OCI-LY7 (cell line): ENCODE results near the gene GRAMD2B. TPM values are rescaled to one million over a fixed set of nuclear protein-coding genes. Genes with fewer than 3 reads are reported as not detected.
A peak's percentile ranks its signal among the peaks of the same experiment; 100 is the strongest.

Source experiments
- Bru-seq: library from RNA; stranded (reverse); fragments of 400-500 nt; gene quantifications from one replicate; lab custom pipeline; 2021; lab: Mats Ljungman, UMichigan
- BruChase-seq, 2 experiments: library from RNA; stranded (reverse); fragments of 400-500 nt; gene quantifications; one replicate each; lab custom pipeline; 2021; lab: Mats Ljungman, UMichigan
- BruUV-seq: library from RNA; stranded (reverse); fragments of 400-500 nt; replicated peaks from 2 replicates; lab custom pipeline; 2021; lab: Mats Ljungman, UMichigan
- CTCF ChIA-PET: fragments of 300-600 bp; sonication (Branson Sonifier 250); formaldehyde crosslinking; loops from one replicate; lab custom pipeline; 2022; ENCODE audit warnings: antibody characterized with exemption; ENCODE audit not compliant: unreplicated experiment; lab: Charles Lee
- POLR2A ChIA-PET: fragments of 300-600 bp; sonication (Branson Sonifier 250); formaldehyde crosslinking; loops from one replicate; lab custom pipeline; 2022; ENCODE audit warnings: antibody characterized with exemption; lab: Charles Lee
- DNase-seq: peaks from one replicate; pipeline ENCODE4 v3.0.0-alpha.2; 2015; ENCODE audit warnings: low spot score
- H2AFZ ChIP-seq: fragments of 200-600 bp; sonication (generic), shearing (Covaris generic); 2 replicates; pipeline ENCODE4 v1.6.1; 2014; ENCODE audit warnings: mild to moderate bottlenecking, antibody characterized with exemption, low read length, moderate library complexity
- H3K27ac ChIP-seq: fragments of 200-600 bp; sonication (generic); 2 replicates; pipeline ENCODE4 v1.5.1; 2014; ENCODE audit warnings: mixed run types, low read depth, mild to moderate bottlenecking, moderate library complexity, low read length, inconsistent platforms; ENCODE audit not compliant: poor library complexity, severe bottlenecking
- H3K36me3 ChIP-seq: fragments of 200-600 bp; sonication (generic); 2 replicates; pipeline ENCODE4 v1.6.1; 2014; ENCODE audit warnings: mild to moderate bottlenecking, antibody characterized with exemption, low read length, moderate library complexity, mixed read lengths; ENCODE audit not compliant: insufficient read depth
- H3K4me1 ChIP-seq: fragments of 200-600 bp; sonication (generic); 2 replicates; pipeline ENCODE4 v1.5.1; 2014; ENCODE audit warnings: mild to moderate bottlenecking, low read length; ENCODE audit not compliant: insufficient read depth, poor library complexity, severe bottlenecking
- H3K4me2 ChIP-seq: fragments of 200-600 bp; sonication (generic); 2 replicates; pipeline ENCODE4 v1.6.1; 2014; ENCODE audit warnings: mild to moderate bottlenecking, low read length
- H3K4me3 ChIP-seq: fragments of 200-600 bp; sonication (generic); 2 replicates; pipeline ENCODE4 v1.5.1; 2014; ENCODE audit warnings: mild to moderate bottlenecking, low read depth, low read length; ENCODE audit not compliant: poor library complexity, severe bottlenecking
- H3K79me2 ChIP-seq: fragments of 200-600 bp; sonication (generic); 2 replicates; pipeline ENCODE4 v1.6.1; 2016; ENCODE audit warnings: low read depth, mild to moderate bottlenecking, low read length, moderate library complexity, mixed read lengths; ENCODE audit not compliant: insufficient read depth
- H3K9me2 ChIP-seq: fragments of 200-600 bp; sonication (generic); 2 replicates; pipeline ENCODE4 v1.6.1; 2016; ENCODE audit warnings: mild to moderate bottlenecking, low read length, mixed read lengths; ENCODE audit not compliant: insufficient read depth
- H3K9me3 ChIP-seq: fragments of 200-600 bp; sonication (generic); 2 replicates; pipeline ENCODE4 v1.6.1; 2014; ENCODE audit warnings: mild to moderate bottlenecking, mixed run types, low read length, mixed read lengths
- H4K20me1 ChIP-seq: fragments of 200-600 bp; sonication (generic); 2 replicates; pipeline ENCODE4 v1.6.1; 2014; ENCODE audit warnings: mild to moderate bottlenecking, antibody characterized with exemption, low read length, moderate library complexity, mixed read lengths; ENCODE audit not compliant: insufficient read depth
- CTCF ChIP-seq: fragments of 200-600 bp; sonication (generic); conservative IDR thresholded peaks from 2 replicates; pipeline ENCODE4 v1.5.1; 2014; ENCODE audit warnings: mild to moderate bottlenecking, antibody characterized with exemption, low read length, moderate library complexity, mixed read lengths
- EZH2phosphoT487 ChIP-seq: fragments of 200-600 bp; sonication (generic); IDR thresholded peaks from 2 replicates; pipeline ENCODE4 v1.6.1; 2018; ENCODE audit warnings: low read depth, borderline replicate concordance, mild to moderate bottlenecking, mixed run types, antibody characterized with exemption, low read length, moderate library complexity, mixed read lengths
- intact Hi-C: fragments of 100-400 bp; cut with micrococcal nuclease; formaldehyde crosslinking; loops from one replicate; pipeline ENCODE4 v1.10.0; 2022; ENCODE audit not compliant: unreplicated experiment
- long read RNA-seq: library from polyadenylated mRNA; stranded (forward); transcript quantifications from one replicate; pipeline ENCODE4 v2.0.0, GENCODE V29; 2022
- total RNA-seq, 2 experiments: library from RNA; depleted of rRNA in 1 of 2; stranded (reverse); fragments of >200 nt in 1 of 2; shearing (Covaris generic) in 1 of 2; gene quantifications; 2 replicates each; pipeline ENCODE4 v1.2.3, GENCODE V29; 2014 to 2022

Gene GRAMD2B
- total RNA-seq (2014; rRNA removed; shearing (Covaris generic)) (not detected in 2 replicates), total RNA-seq (2022) (not detected in 2 replicates), Bru-seq, nascent RNA (percentile 4 among the genes with signal in this experiment), BruChase-seq, experiment 1, labeled RNA remaining after a 6-hour chase (percentile 5 among the genes with signal in this experiment), BruChase-seq, experiment 2, labeled RNA remaining after a 2-hour chase (percentile 9 among the genes with signal in this experiment)
- long read RNA-seq, result 0 reads

- POLR2A ChIA-PET, result no interaction called here
- H3K4me1 ChIP-seq, result no peaks in the 10 kb centered on the region
- no TSS peak for BruUV-seq
- H3K36me3 ChIP-seq, result no peaks in the 10 kb centered on the region
- H3K9me3 ChIP-seq, result no peaks in the 10 kb centered on the region
- intact Hi-C loops, result no loop called here
- no peak within 1 kb of the TSS for H2AFZ ChIP-seq
- peak within 1 kb of the TSS; percentile 33; the same call in 1 of the 2 replicates for H3K4me2 ChIP-seq
- TF ChIP-seq EZH2phosphoT487 (no peak), CTCF (no peak)
- no peak for DNase-seq
- no peaks in the 10 kb centered on the region for H4K20me1 ChIP-seq
- no peak within 1 kb of the TSS for H3K27ac ChIP-seq
- CTCF ChIA-PET, result no interaction called here
- H3K4me3 ChIP-seq, result no peak within 1 kb of the TSS
- no peaks in the 10 kb centered on the region for H3K79me2 ChIP-seq
- H3K9me2 ChIP-seq, result no peaks in the 10 kb centered on the region
Measured at GRCh38 chr5:126422994-126423788, at the start of gene GRAMD2B. Gene GRAMD2B, plus strand, starts transcription at chr5:126423409. Its CDS starts 198 bp downstream, at chr5:126423607.

GRCh38 chr5:126374109-126374416 lies 49.1 kb upstream of the GRAMD2B start:
- no TSS peak for BruUV-seq
- Histone ChIP-seq H3K79me2 (no peaks in the 10 kb centered on the region), H3K9me2 (no peaks in the 10 kb centered on the region), H3K4me1 (no peaks in the 10 kb centered on the region), H3K36me3 (no peaks in the 10 kb centered on the region), H3K9me3 (no peaks in the 10 kb centered on the region), H2AFZ (no peak overlapping the region), H3K27ac (no peak overlapping the region), H4K20me1 (no peaks in the 10 kb centered on the region; the same call in 1 of the 2 replicates), H3K4me2 (no peak overlapping the region), H3K4me3 (no peak overlapping the region)
- ChIA-PET CTCF (no interaction called here), POLR2A (no interaction called here)
- no peak for DNase-seq
- TF ChIP-seq CTCF (no peak), EZH2phosphoT487 (no peak)
- intact Hi-C loops, result no loop called here

- Histone ChIP-seq H2AFZ (no peak overlapping the region), H3K27ac (no peak overlapping the region), H3K9me3 (no peaks in the 10 kb centered on the region), H3K4me2 (no peak overlapping the region), H3K36me3 (no peaks in the 10 kb centered on the region), H3K4me1 (no peaks in the 10 kb centered on the region), H4K20me1 (no peaks in the 10 kb centered on the region; the same call in 1 of the 2 replicates), H3K4me3 (no peak overlapping the region), H3K9me2 (no peaks in the 10 kb centered on the region), H3K79me2 (no peaks in the 10 kb centered on the region)
- BruUV-seq, result no TSS peak
- no peak for DNase-seq
- intact Hi-C loops, result no loop called here
- TF ChIP-seq CTCF, result no peak
- no peak for TF ChIP-seq EZH2phosphoT487
- POLR2A ChIA-PET, result no interaction called here
- CTCF ChIA-PET, result no interaction called here
Measured at GRCh38 chr5:126376443-126376842, 46.8 kb upstream of the GRAMD2B start.
